ENCODE results near the gene MRPS21.

GRCh38 chr1:150281758-150282557, 11.7 kb upstream of the MRPS21 start, which contains the start of gene CIART:
- TF ChIP-seq CTCF (conservative IDR thresholded peaks at IDR 0.05 in 1 of 2, IDR thresholded peaks at IDR 0.05 in 1 of 2; ENCODE audit: extremely low read depth in 1 of 2, insufficient read depth in 1 of 2, low read depth in 1 of 2, low read length in 2 of 2) (no peak), EZH2 (IDR thresholded peaks at IDR 0.05; ENCODE audit: borderline replicate concordance, low read length) (no peak)

All from mammary epithelial cell (primary cell).